SU-DHL-6 (cell line): ENCODE data around the gene SLC17A2.

ENCODE experiments used
- H2AFZ ChIP-seq: fragments of 200-600 bp; sonication (generic); 2 replicates; pipeline ENCODE4 v1.6.1; 2014; ENCODE audit warnings: low read depth, mild to moderate bottlenecking, moderate library complexity, mixed read lengths, antibody characterized with exemption, low read length; ENCODE audit not compliant: severe bottlenecking
- H3F3A ChIP-seq: fragments of 200-600 bp; shearing (Covaris generic); 2 replicates; pipeline ENCODE4 v1.6.0; 2016; ENCODE audit warnings: antibody characterized with exemption, mild to moderate bottlenecking; ENCODE audit not compliant: insufficient read depth
- H3K27ac ChIP-seq: fragments of 200-600 bp; sonication (generic); 2 replicates; pipeline ENCODE4 v1.5.1; 2016; ENCODE audit warnings: low read depth, mild to moderate bottlenecking, low read length, moderate library complexity, mixed read lengths
- H3K27me3 ChIP-seq: fragments of 200-600 bp; sonication (generic), shearing (Covaris generic); 2 replicates; pipeline ENCODE4 v1.6.0; 2014; ENCODE audit warnings: mild to moderate bottlenecking, low read length
- H3K36me3 ChIP-seq: fragments of 200-600 bp; sonication (generic); 2 replicates; pipeline ENCODE4 v1.6.1; 2014; ENCODE audit warnings: mild to moderate bottlenecking, low read length, mixed read lengths
- H3K4me2 ChIP-seq: fragments of 300-600, 200-600 bp; shearing (Covaris generic), sonication (generic); 2 replicates; pipeline ENCODE4 v1.6.0; 2014; ENCODE audit warnings: low read length, low read depth, mild to moderate bottlenecking; ENCODE audit not compliant: poor library complexity, severe bottlenecking
- H3K4me3 ChIP-seq: fragments of 200-600 bp; sonication (generic); 2 replicates; pipeline ENCODE4 v1.5.1; 2014; ENCODE audit warnings: antibody characterized with exemption, low read length, mild to moderate bottlenecking, mixed read lengths; ENCODE audit not compliant: insufficient read depth, poor library complexity, severe bottlenecking
- H3K79me2 ChIP-seq: fragments of 200-600 bp; sonication (generic); 2 replicates; pipeline ENCODE4 v1.6.1; 2014; ENCODE audit warnings: mild to moderate bottlenecking, low read length, moderate library complexity; ENCODE audit not compliant: insufficient read depth
- H3K9ac ChIP-seq: fragments of 200-600 bp; sonication (generic); 2 replicates; pipeline ENCODE4 v1.7.0; 2014; ENCODE audit warnings: mild to moderate bottlenecking, low read length
- H3K9me2 ChIP-seq: fragments of 200-600 bp; sonication (generic); replicated peaks from 2 replicates; pipeline ENCODE4 v1.6.1; 2014; ENCODE audit warnings: low read length; ENCODE audit not compliant: insufficient read depth
- H3K9me3 ChIP-seq: fragments of 200-600 bp; sonication (generic); 2 replicates; pipeline ENCODE4 v1.6.1; 2014; ENCODE audit warnings: low read length, mixed read lengths; ENCODE audit not compliant: insufficient read depth
- H4K20me1 ChIP-seq: fragments of 200-600 bp; sonication (generic); 2 replicates; pipeline ENCODE4 v1.6.1; 2014; ENCODE audit warnings: low read depth, mild to moderate bottlenecking, antibody characterized with exemption, low read length, moderate library complexity, mixed read lengths
- CTCF ChIP-seq: fragments of 200-600 bp; sonication (generic); IDR thresholded peaks from one replicate; pipeline ENCODE4 v1.5.1; 2017; ENCODE audit warnings: antibody characterized with exemption, mild to moderate bottlenecking, low read length, moderate library complexity; ENCODE audit not compliant: insufficient read depth, poor library complexity, severe bottlenecking
- EZH2phosphoT487 ChIP-seq: fragments of 200-600 bp; sonication (generic), shearing (Covaris generic); conservative IDR thresholded peaks from 2 replicates; pipeline ENCODE4 v1.6.1; 2018; ENCODE audit warnings: mild to moderate bottlenecking, antibody characterized with exemption, low read length, moderate library complexity, mixed read lengths

Gene SLC17A2

DNA sequence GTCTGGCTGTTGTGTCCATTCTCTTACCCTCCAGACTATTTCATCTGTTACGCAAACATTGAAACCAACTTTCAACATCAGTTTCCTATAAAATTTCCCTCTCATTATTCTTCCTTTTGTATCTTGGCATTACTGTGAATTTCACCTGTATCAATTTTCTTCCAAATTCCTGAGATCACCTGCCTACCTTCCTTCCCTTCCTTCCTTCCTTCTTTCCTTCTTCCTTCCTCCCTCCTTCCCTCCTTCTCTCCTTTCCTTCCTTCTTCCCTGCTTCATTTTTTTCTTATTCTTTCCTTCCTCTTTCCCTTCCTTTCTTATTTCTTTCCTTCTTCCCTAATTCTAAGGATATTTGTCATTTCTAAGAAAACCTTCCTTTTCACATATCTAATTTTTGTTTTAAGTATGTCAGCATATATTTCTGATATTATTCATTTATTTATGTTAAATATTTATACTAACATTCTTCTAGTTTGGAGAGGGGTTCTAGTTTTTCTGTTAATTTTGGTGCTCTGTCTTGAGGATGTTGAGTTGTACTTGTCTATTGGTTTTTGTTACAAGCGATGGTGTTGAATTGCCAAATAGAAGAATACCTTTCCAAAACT is 51.7 kb downstream of the SLC17A2 start:
- no peak overlapping the region for H3K9ac ChIP-seq
- H3K9me3 ChIP-seq = no peaks in the 10 kb centered on the region
- H3K36me3 ChIP-seq = no peaks in the 10 kb centered on the region
- H3K9me2 ChIP-seq = no peaks in the 10 kb centered on the region
- no peak overlapping the region for H3K4me3 ChIP-seq
- no peaks in the 10 kb centered on the region for H4K20me1 ChIP-seq
- TF ChIP-seq CTCF (no peak), EZH2phosphoT487 (no peak)
- H3K79me2 ChIP-seq = no peaks in the 10 kb centered on the region
- H3K27ac ChIP-seq = no peak overlapping the region
- H3F3A ChIP-seq = no peaks in the 10 kb centered on the region
- H3K4me2 ChIP-seq = no peak overlapping the region
- no peak overlapping the region for H2AFZ ChIP-seq
- 0 out of 2 replicates have a peak, but pooled peaks cover 3% of the 10 kb centered on the region for H3K27me3 ChIP-seq

- Histone ChIP-seq H3K9me2 (no peaks in the 10 kb centered on the region), H3K4me3 (no peak overlapping the region), H3K9ac (no peak overlapping the region), H3K9me3 (no peaks in the 10 kb centered on the region), H4K20me1 (no peaks in the 10 kb centered on the region), H3F3A (no peaks in the 10 kb centered on the region), H3K79me2 (no peaks in the 10 kb centered on the region), H3K4me2 (no peak overlapping the region), H3K36me3 (no peaks in the 10 kb centered on the region), H3K27me3 (0 out of 2 replicates have a peak, but pooled peaks cover 3% of the 10 kb centered on the region), H2AFZ (no peak overlapping the region), H3K27ac (no peak overlapping the region)
- no peak for TF ChIP-seq CTCF
- TF ChIP-seq EZH2phosphoT487 = no peak
Observed at GRCh38 chr6:25875926-25876602, 54.4 kb downstream of the SLC17A2 start.

- Histone ChIP-seq H3K79me2 (no peaks in the 10 kb centered on the region), H3K9ac (no peak overlapping the region), H3K4me3 (no peak overlapping the region), H3K9me2 (no peaks in the 10 kb centered on the region), H3K4me2 (no peak overlapping the region), H3K36me3 (no peaks in the 10 kb centered on the region), H3F3A (no peaks in the 10 kb centered on the region), H3K9me3 (no peaks in the 10 kb centered on the region), H4K20me1 (no peaks in the 10 kb centered on the region), H3K27ac (no peak overlapping the region), H3K27me3 (0 out of 2 replicates have a peak, but pooled peaks cover 3% of the 10 kb centered on the region), H2AFZ (no peak overlapping the region)
- TF ChIP-seq CTCF = no peak
Observed at GRCh38 chr6:25875563-25875905, 55.0 kb downstream of the SLC17A2 start.
